Mesendoderm (in vitro differentiated cells): ENCODE measurements around the gene TLE7.

Source experiments
- DNase-seq: peaks from one replicate; pipeline ENCODE4 v3.0.0; 2013
- H2AK5ac ChIP-seq: 2 replicates; pipeline ENCODE4 v1.6.1; 2013; ENCODE audit warnings: low read length, inconsistent platforms
- H2BK120ac ChIP-seq: 2 replicates; pipeline ENCODE4 v1.6.1; 2013; ENCODE audit warnings: low read depth, mild to moderate bottlenecking, low read length, moderate library complexity, mixed read lengths
- H2BK15ac ChIP-seq: replicated peaks from 2 replicates; pipeline ENCODE4 v1.6.1; 2013; ENCODE audit warnings: low read depth, mild to moderate bottlenecking, moderate library complexity
- H2BK5ac ChIP-seq: 2 replicates; pipeline ENCODE4 v1.6.1; 2013; ENCODE audit warnings: low read length, inconsistent platforms
- H3K18ac ChIP-seq: 2 replicates; pipeline ENCODE4 v1.6.1; 2013; ENCODE audit warnings: mild to moderate bottlenecking, low read length, mixed read lengths
- H3K23ac ChIP-seq: one replicate; pipeline ENCODE4 v1.6.1; 2013; ENCODE audit warnings: low read length
- H3K27ac ChIP-seq: 2 replicates; pipeline ENCODE4 v1.5.1; 2013; ENCODE audit warnings: low read depth, mild to moderate bottlenecking, inconsistent platforms, low read length, moderate library complexity
- H3K27me3 ChIP-seq: 2 replicates; pipeline ENCODE4 v1.6.1; 2013; ENCODE audit warnings: low read length, control low read depth, mild to moderate bottlenecking, inconsistent platforms; ENCODE audit not compliant: insufficient read depth, poor library complexity
- H3K36me3 ChIP-seq: 2 replicates; pipeline ENCODE4 v1.6.1; 2013; ENCODE audit warnings: low read length, inconsistent platforms; ENCODE audit not compliant: control insufficient read depth, insufficient read depth
- H3K4ac ChIP-seq: one replicate; pipeline ENCODE4 v1.6.1; 2013; ENCODE audit warnings: low read depth, mild to moderate bottlenecking, low read length, moderate library complexity
- H3K4me1 ChIP-seq: 2 replicates; pipeline ENCODE4 v1.6.1; 2013; ENCODE audit warnings: low read depth, low read length, inconsistent platforms; ENCODE audit not compliant: control insufficient read depth
- H3K4me2 ChIP-seq: 2 replicates; pipeline ENCODE4 v1.6.1; 2013; ENCODE audit warnings: low read length
- H3K4me3 ChIP-seq: 2 replicates; pipeline ENCODE4 v1.5.1; 2013; ENCODE audit warnings: mild to moderate bottlenecking, low read length
- H3K56ac ChIP-seq: one replicate; pipeline ENCODE4 v1.6.1; 2013; ENCODE audit warnings: low read length
- H3K79me1 ChIP-seq: 2 replicates; pipeline ENCODE4 v1.6.1; 2013; ENCODE audit warnings: low read length, inconsistent platforms
- H3K79me2 ChIP-seq: 2 replicates; pipeline ENCODE4 v1.6.1; 2013; ENCODE audit warnings: mild to moderate bottlenecking, low read length; ENCODE audit not compliant: control insufficient read depth, insufficient read depth
- H3K9ac ChIP-seq: 2 replicates; pipeline ENCODE4 v1.6.1; 2013; ENCODE audit warnings: low read length, inconsistent platforms
- H4K5ac ChIP-seq: one replicate; pipeline ENCODE4 v1.6.1; 2013; ENCODE audit warnings: low read length
- H4K8ac ChIP-seq: one replicate; pipeline ENCODE4 v1.6.1; 2013; ENCODE audit warnings: low read depth, mild to moderate bottlenecking, control low read depth, low read length, moderate library complexity
- WGBS: extraction: QIAGEN DNeasy Blood & Tissue Kit; methylation state at CpG from one replicate; pipeline ENCODE4 v1.1.7; 2013; ENCODE audit warnings: low lambda C conversion rate, missing lambda C conversion rate; ENCODE audit not compliant: insufficient coverage; ENCODE audit errors: extremely low coverage; 5-methylcytosine and 5-hydroxymethylcytosine counted together

TLE7 gene

GRCh38 chr16:71412270-71413160 is 29.3 kb downstream of the TLE7 start:
- Histone ChIP-seq H2BK120ac (no peak overlapping the region), H3K79me1 (no peaks in the 10 kb centered on the region), H3K27ac (no peak overlapping the region), H4K8ac (no peak overlapping the region), H3K4me3 (peak overlapping the region; percentile 6), H4K5ac (no peak overlapping the region), H3K18ac (no peak overlapping the region), H3K27me3 (no peaks in the 10 kb centered on the region), H2BK5ac (no peak overlapping the region), H3K4ac (no peak overlapping the region), H2AK5ac (no peak overlapping the region), H2BK15ac (no peak overlapping the region), H3K4me2 (peak overlapping the region; percentile 79), H3K23ac (no peak overlapping the region), H3K4me1 (peaks cover 3% of the 10 kb centered on the region), H3K36me3 (no peaks in the 10 kb centered on the region), H3K79me2 (no peaks in the 10 kb centered on the region), H3K9ac (peak overlapping the region; percentile 62), H3K56ac (peak overlapping the region; percentile 81)
- peak; percentile 88 for DNase-seq
- WGBS: no CpG with 5 or more reads among the region's 24 CpGs

DNA sequence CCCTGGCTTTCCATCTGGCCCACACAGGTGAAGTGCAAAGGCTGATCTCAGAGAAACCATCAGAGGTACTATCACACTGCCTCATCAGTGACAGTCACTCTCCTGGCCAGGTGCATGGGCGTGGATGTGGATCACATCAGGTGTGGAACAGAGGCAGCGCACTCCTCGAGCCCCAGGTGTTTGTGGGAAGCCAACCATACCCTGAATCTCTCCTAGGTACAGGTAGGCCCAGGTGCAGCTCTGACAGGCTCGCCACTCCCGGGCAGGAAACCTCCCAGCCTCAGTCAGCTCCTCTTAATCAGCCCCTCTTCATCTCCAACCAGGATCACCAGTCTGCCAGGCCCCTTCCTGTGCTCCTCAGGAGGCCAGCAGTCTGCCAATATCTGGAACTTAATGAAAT is 31.7 kb downstream of the TLE7 start:
- Histone ChIP-seq H3K9ac (no peak overlapping the region), H3K36me3 (no peaks in the 10 kb centered on the region), H3K56ac (no peak overlapping the region), H2AK5ac (no peak overlapping the region), H3K79me2 (no peaks in the 10 kb centered on the region), H4K8ac (no peak overlapping the region), H3K4me2 (no peak overlapping the region), H3K4me3 (no peak overlapping the region), H2BK120ac (no peak overlapping the region), H3K4me1 (peaks cover 3% of the 10 kb centered on the region), H2BK15ac (no peak overlapping the region), H3K27ac (no peak overlapping the region), H4K5ac (no peak overlapping the region), H3K4ac (no peak overlapping the region), H3K27me3 (no peaks in the 10 kb centered on the region), H3K18ac (no peak overlapping the region), H3K79me1 (no peaks in the 10 kb centered on the region), H2BK5ac (no peak overlapping the region), H3K23ac (no peak overlapping the region)
- no CpG with 5 or more reads among the region's 5 CpGs for WGBS
- DNase-seq: no peak

DNA sequence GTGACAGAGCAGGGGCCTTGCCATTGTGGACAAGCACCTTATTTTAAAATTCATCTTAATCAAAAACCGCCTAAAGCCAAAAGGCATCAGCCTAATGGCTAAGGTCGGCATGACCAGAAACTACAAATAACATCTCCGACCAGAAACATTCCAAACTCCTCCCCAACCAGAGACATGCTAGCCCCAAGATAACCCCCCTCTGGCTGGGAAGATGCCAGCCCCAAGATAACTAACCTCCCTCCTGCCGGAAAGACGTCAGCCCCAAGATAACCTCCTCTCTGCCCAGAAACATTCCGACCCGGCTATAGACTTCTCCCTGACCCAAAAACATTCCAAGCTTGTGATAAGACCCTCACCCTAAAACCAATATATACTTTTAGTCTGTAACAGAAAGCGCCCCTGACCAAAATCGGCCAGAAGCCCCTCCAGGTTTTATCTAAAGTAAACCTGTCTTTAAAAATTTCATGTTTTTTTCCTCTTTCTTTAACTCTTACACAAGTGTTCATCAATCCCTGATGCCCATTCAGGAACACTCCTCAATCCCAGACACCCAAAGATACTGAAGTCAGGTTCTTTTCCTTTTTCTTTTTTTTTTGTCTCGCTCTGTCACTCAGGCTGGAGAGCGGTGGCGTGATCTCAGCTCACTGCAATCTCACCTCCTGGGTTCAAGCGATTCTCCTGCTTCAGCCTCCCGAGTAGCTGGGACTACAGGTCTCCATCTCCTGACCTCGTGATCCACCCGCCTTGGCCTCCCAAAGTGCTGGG is 32.7 kb downstream of the TLE7 start:
- Histone ChIP-seq H3K23ac (no peak overlapping the region), H3K27ac (no peak overlapping the region), H3K4me2 (no peak overlapping the region), H2BK5ac (no peak overlapping the region), H2BK120ac (no peak overlapping the region), H3K79me1 (no peaks in the 10 kb centered on the region), H3K18ac (peak overlapping the region; percentile 6), H3K56ac (no peak overlapping the region), H2AK5ac (no peak overlapping the region), H3K79me2 (no peaks in the 10 kb centered on the region), H4K8ac (no peak overlapping the region), H3K4ac (no peak overlapping the region), H4K5ac (no peak overlapping the region), H3K4me1 (peaks cover 3% of the 10 kb centered on the region), H2BK15ac (no peak overlapping the region), H3K27me3 (no peaks in the 10 kb centered on the region), H3K4me3 (no peak overlapping the region), H3K9ac (no peak overlapping the region), H3K36me3 (no peaks in the 10 kb centered on the region)
- peak; percentile 89 for DNase-seq
- no CpG with 5 or more reads among the region's 16 CpGs for WGBS

GRCh38 chr16:71408536-71408935 is 33.3 kb downstream of the TLE7 start:
- Histone ChIP-seq H4K5ac (no peak overlapping the region), H3K9ac (no peak overlapping the region), H2BK15ac (no peak overlapping the region), H3K79me2 (no peaks in the 10 kb centered on the region), H2BK120ac (no peak overlapping the region), H3K79me1 (no peaks in the 10 kb centered on the region), H4K8ac (no peak overlapping the region), H3K27ac (peak overlapping the region; percentile 53), H3K27me3 (no peaks in the 10 kb centered on the region), H3K18ac (peak overlapping the region; percentile 6), H3K4me1 (peaks cover 3% of the 10 kb centered on the region), H2AK5ac (no peak overlapping the region), H3K56ac (no peak overlapping the region), H3K4me3 (no peak overlapping the region), H3K4me2 (no peak overlapping the region), H3K4ac (no peak overlapping the region), H3K36me3 (no peaks in the 10 kb centered on the region), H2BK5ac (no peak overlapping the region), H3K23ac (no peak overlapping the region)
- no CpG with 5 or more reads among the region's 3 CpGs for whole genome bisulfite sequencing
- no peak for DNase-seq

DNA sequence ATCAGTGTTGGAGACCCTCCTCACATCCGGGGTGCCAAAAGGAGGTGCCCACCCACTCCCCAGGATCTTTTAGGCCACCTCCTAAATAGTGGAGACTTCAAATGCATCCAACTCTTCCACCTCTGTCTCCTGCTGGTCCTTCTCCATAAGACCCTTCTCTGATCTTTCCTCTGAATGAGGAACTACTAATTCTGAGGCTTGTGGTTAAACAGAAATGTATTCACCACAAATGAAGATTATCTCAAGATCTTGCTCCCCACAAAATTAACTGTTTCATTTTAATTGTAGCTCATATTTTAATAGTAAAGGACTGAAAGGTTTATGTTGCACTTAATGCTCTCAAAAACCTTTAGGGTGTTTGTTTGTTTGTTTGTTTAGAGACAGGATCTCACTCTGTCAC is 34.1 kb downstream of the TLE7 start:
- Histone ChIP-seq H2BK5ac (no peak overlapping the region), H3K18ac (no peak overlapping the region), H3K4me3 (no peak overlapping the region), H3K79me2 (no peaks in the 10 kb centered on the region), H3K4ac (no peak overlapping the region), H3K56ac (no peak overlapping the region), H3K9ac (no peak overlapping the region), H3K36me3 (no peaks in the 10 kb centered on the region), H3K4me2 (no peak overlapping the region), H2BK15ac (no peak overlapping the region), H3K4me1 (peaks cover 3% of the 10 kb centered on the region), H2BK120ac (no peak overlapping the region), H3K27ac (no peak overlapping the region), H3K23ac (no peak overlapping the region), H3K27me3 (no peaks in the 10 kb centered on the region), H4K5ac (no peak overlapping the region), H4K8ac (no peak overlapping the region), H3K79me1 (no peaks in the 10 kb centered on the region), H2AK5ac (no peak overlapping the region)
- no CpG with 5 or more reads among the region's 1 CpG for WGBS
- no peak for DNase-seq
